ENCODE data around the gene CD248. TPM values are rescaled to one million over a fixed set of nuclear protein-coding genes. Genes with fewer than 3 reads are reported as not detected.

Gene CD248
- total and polyA plus RNA-seq, 2 experiments from 2014 or later = 2.4 to 3.8 TPM

DNA sequence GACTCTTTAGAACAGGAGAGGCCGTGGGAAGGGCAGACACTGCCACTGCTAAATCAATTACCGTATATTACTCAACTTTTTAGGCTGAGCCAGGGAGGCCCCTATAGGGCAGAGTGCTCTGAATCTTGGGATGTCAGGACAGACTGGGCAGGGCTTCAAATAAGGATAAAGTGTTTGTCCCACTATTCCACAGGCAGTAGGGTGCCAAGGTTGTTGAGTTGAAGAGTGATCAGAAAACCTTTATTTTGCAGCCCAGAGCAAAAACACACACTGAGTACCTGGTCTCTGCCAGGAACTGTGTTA lies 32.2 kb upstream of the CD248 start:
- Histone ChIP-seq H3K79me2 (replicated peaks; ENCODE audit: insufficient read depth) (peaks cover 6% of the 10 kb centered on the region), H3K4me1 (ENCODE audit: insufficient read depth) (peaks cover 12% of the 10 kb centered on the region), H3K9me2 (ENCODE audit: insufficient read depth) (no peaks in the 10 kb centered on the region), H3K4me3 (peak overlapping the region; percentile 82), H3K27me3 (ENCODE audit: insufficient read depth) (peaks cover 8% of the 10 kb centered on the region; the same call in 1 of the 2 replicates), H3K36me3 (ENCODE audit: insufficient read depth) (no peaks in the 10 kb centered on the region; the same call in 1 of the 2 replicates), H3F3A (replicated peaks; ENCODE audit: low read depth) (peaks cover 25% of the 10 kb centered on the region), H3K27ac (ENCODE audit: low read depth) (no peak overlapping the region), H2AFZ (no peak overlapping the region), H4K20me1 (replicated peaks; ENCODE audit: insufficient read depth) (0 out of 2 replicates have a peak, but pooled peaks cover 3% of the 10 kb centered on the region), H3K4me2 (peak overlapping the region; percentile 82)
- Mint-ChIP-seq H3K9me3 (peaks cover 5% of the 10 kb centered on the region; the same call in 2 of the 3 replicates), H3K4me3 (peak overlapping the region; percentile 92; the same call in 1 of the 3 replicates), H3K36me3 (ENCODE audit: low read depth) (peaks cover 13% of the 10 kb centered on the region), H3K27ac (no peak overlapping the region), H3K4me1 (peaks cover 20% of the 10 kb centered on the region), H3K27me3 (ENCODE audit: insufficient read depth, low read depth, poor library complexity) (peaks cover 25% of the 10 kb centered on the region)
- TF ChIP-seq EZH2 (IDR thresholded peaks at IDR 0.05; ENCODE audit: low read depth, unreplicated experiment) = no peak
- TF ChIP-seq, protein P1, sequence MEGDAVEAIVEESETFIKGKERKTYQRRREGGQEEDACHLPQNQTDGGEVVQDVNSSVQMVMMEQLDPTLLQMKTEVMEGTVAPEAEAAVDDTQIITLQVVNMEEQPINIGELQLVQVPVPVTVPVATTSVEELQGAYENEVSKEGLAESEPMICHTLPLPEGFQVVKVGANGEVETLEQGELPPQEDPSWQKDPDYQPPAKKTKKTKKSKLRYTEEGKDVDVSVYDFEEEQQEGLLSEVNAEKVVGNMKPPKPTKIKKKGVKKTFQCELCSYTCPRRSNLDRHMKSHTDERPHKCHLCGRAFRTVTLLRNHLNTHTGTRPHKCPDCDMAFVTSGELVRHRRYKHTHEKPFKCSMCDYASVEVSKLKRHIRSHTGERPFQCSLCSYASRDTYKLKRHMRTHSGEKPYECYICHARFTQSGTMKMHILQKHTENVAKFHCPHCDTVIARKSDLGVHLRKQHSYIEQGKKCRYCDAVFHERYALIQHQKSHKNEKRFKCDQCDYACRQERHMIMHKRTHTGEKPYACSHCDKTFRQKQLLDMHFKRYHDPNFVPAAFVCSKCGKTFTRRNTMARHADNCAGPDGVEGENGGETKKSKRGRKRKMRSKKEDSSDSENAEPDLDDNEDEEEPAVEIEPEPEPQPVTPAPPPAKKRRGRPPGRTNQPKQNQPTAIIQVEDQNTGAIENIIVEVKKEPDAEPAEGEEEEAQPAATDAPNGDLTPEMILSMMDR (conservative IDR thresholded peaks at IDR 0.05; ENCODE audit: low read depth in 2 of 2) = no peak
- TF ChIP-seq ZNF462 (CRISPR knock-in tag; IDR thresholded peaks at IDR 0.05) = no peak
- no peak for TF ChIP-seq ZNF331 (CRISPR knock-in tag; IDR thresholded peaks at IDR 0.05; ENCODE audit: low read depth)
- no peak for TF ChIP-seq ZNF114 (CRISPR knock-in tag; IDR thresholded peaks at IDR 0.05)
- TF ChIP-seq, protein P2, sequence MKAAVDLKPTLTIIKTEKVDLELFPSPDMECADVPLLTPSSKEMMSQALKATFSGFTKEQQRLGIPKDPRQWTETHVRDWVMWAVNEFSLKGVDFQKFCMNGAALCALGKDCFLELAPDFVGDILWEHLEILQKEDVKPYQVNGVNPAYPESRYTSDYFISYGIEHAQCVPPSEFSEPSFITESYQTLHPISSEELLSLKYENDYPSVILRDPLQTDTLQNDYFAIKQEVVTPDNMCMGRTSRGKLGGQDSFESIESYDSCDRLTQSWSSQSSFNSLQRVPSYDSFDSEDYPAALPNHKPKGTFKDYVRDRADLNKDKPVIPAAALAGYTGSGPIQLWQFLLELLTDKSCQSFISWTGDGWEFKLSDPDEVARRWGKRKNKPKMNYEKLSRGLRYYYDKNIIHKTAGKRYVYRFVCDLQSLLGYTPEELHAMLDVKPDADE (IDR thresholded peaks at IDR 0.05) = no peak
- TF ChIP-seq POLR2AphosphoS5 (IDR thresholded peaks at IDR 0.05; ENCODE audit: low read depth) = no peak
- no peak for TF ChIP-seq CREB1 (CRISPR knock-in tag; IDR thresholded peaks at IDR 0.05; ENCODE audit: low read depth)
- no peak for TF ChIP-seq NANOG (IDR thresholded peaks at IDR 0.05; ENCODE audit: borderline replicate concordance)
- no peak for TF ChIP-seq REST (IDR thresholded peaks at IDR 0.05; ENCODE audit: unreplicated experiment)
- no peak for TF ChIP-seq STAT1 (IDR thresholded peaks at IDR 0.05; ENCODE audit: unreplicated experiment)
- TF ChIP-seq EZH2phosphoT487 (IDR thresholded peaks at IDR 0.05; ENCODE audit: unreplicated experiment) = no peak
- ATAC-seq = no peak
- no peak for DNase-seq (ENCODE audit: low spot score)
